SK-N-SH treated with all-trans-retinoic acid at 6 μM for 48 hours (cell line): ENCODE measurements around the gene KIF1C.

Experiments used
- ATAC-seq: fragments of 200-7000 bp; cut with Tn5 transposase; 3 replicates; pipeline ENCODE4 v1.9.1; 2020; ENCODE audit warnings: mild to moderate bottlenecking, moderate library complexity
- ARNTL ChIP-seq: fragments of 450-650 bp; formaldehyde crosslinking; IDR thresholded peaks from 2 replicates; pipeline ENCODE4 v1.5.0; 2020; ENCODE audit warnings: low read depth, mild to moderate bottlenecking, moderate library complexity, borderline replicate concordance
- BACH2 ChIP-seq: fragments of 250-450 bp; sonication (Bioruptor Pico); IDR thresholded peaks from 2 replicates; pipeline ENCODE4 v1.9.0; 2021; ENCODE audit warnings: mild to moderate bottlenecking, borderline replicate concordance
- CREB5 ChIP-seq: fragments of 250-450 bp; sonication (Bioruptor Pico); IDR thresholded peaks from 2 replicates; pipeline ENCODE4 v1.5.1; 2020; ENCODE audit warnings: low read depth, mild to moderate bottlenecking, moderate library complexity
- CSRNP3 ChIP-seq: fragments of 250-450 bp; sonication (Bioruptor Pico); IDR thresholded peaks from 2 replicates; pipeline ENCODE4 v1.5.1; 2021; ENCODE audit warnings: mild to moderate bottlenecking, moderate library complexity
- ESRRG ChIP-seq: fragments of 250-450 bp; sonication (Bioruptor Pico); IDR thresholded peaks from 2 replicates; pipeline ENCODE4 v1.6.1; 2021; ENCODE audit warnings: mild to moderate bottlenecking
- ISL1 ChIP-seq: fragments of 250-450 bp; sonication (Bioruptor Pico); IDR thresholded peaks from 2 replicates; pipeline ENCODE4 v2.1.2; 2022; ENCODE audit warnings: mild to moderate bottlenecking, moderate library complexity
- OSR1 ChIP-seq: fragments of 250-450 bp; sonication (Bioruptor Pico); IDR thresholded peaks from 2 replicates; pipeline ENCODE4 v1.8.0; 2022; ENCODE audit warnings: moderate library complexity, mild to moderate bottlenecking, inconsistent platforms
- PATZ1 ChIP-seq: fragments of 250-450 bp; sonication (Bioruptor Pico); IDR thresholded peaks from 2 replicates; pipeline ENCODE4 v1.8.0; 2020; ENCODE audit warnings: mild to moderate bottlenecking, moderate library complexity, borderline replicate concordance
- POU6F1 ChIP-seq: fragments of 250-450 bp; sonication (Bioruptor Pico); IDR thresholded peaks from 2 replicates; pipeline ENCODE4 v1.8.0; 2021; ENCODE audit warnings: low read depth, mild to moderate bottlenecking, moderate library complexity, borderline replicate concordance
- RARB ChIP-seq: fragments of 250-450 bp; sonication (Bioruptor Pico); IDR thresholded peaks from 2 replicates; pipeline ENCODE4 v1.8.0; 2021; ENCODE audit warnings: mild to moderate bottlenecking, moderate library complexity
- SNAI2 ChIP-seq: fragments of 250-450 bp; sonication (Bioruptor Pico); IDR thresholded peaks from 2 replicates; pipeline ENCODE4 v1.5.0; 2020; ENCODE audit warnings: mild to moderate bottlenecking, moderate library complexity
- TCF4 ChIP-seq: fragments of 250-450 bp; sonication (Bioruptor Pico); IDR thresholded peaks from 2 replicates; pipeline ENCODE4 v1.8.0; 2021; ENCODE audit warnings: mild to moderate bottlenecking, moderate library complexity, borderline replicate concordance
- TOX ChIP-seq: fragments of 250-450 bp; sonication (Bioruptor Pico); IDR thresholded peaks from 2 replicates; pipeline ENCODE4 v1.8.0; 2021; ENCODE audit warnings: mild to moderate bottlenecking, moderate library complexity, borderline replicate concordance
- TSHZ2 ChIP-seq: fragments of 250-450 bp; sonication (Bioruptor Pico); IDR thresholded peaks from 2 replicates; pipeline ENCODE4 v1.5.0; 2020; ENCODE audit warnings: mild to moderate bottlenecking, moderate library complexity
- ZC3H10 ChIP-seq: fragments of 250-450 bp; sonication (Bioruptor Pico); IDR thresholded peaks from 2 replicates; pipeline ENCODE4 v1.5.1; 2021; ENCODE audit warnings: mild to moderate bottlenecking, moderate library complexity
- ZFP3 ChIP-seq: fragments of 250-450 bp; sonication (Bioruptor Pico); IDR thresholded peaks from 2 replicates; pipeline ENCODE4 v1.5.0; 2020; ENCODE audit warnings: mild to moderate bottlenecking, moderate library complexity
- ZFP30 ChIP-seq: fragments of 450-650 bp; formaldehyde crosslinking; IDR thresholded peaks from 2 replicates; pipeline ENCODE4 v1.5.0; 2022; ENCODE audit warnings: mild to moderate bottlenecking, moderate library complexity
- ZNF565 ChIP-seq: fragments of 450-650 bp; formaldehyde crosslinking; conservative IDR thresholded peaks from 2 replicates; pipeline ENCODE4 v1.5.0; 2020; ENCODE audit warnings: low read depth, mild to moderate bottlenecking, moderate library complexity
- ZNF70 ChIP-seq: fragments of 450-650 bp; formaldehyde crosslinking; IDR thresholded peaks from 2 replicates; pipeline ENCODE4 v1.5.0; 2020; ENCODE audit warnings: mild to moderate bottlenecking, moderate library complexity
- ZNF8 ChIP-seq: fragments of 450-650 bp; formaldehyde crosslinking; IDR thresholded peaks from 2 replicates; pipeline ENCODE4 v1.5.0; 2020; ENCODE audit warnings: mild to moderate bottlenecking, moderate library complexity

KIF1C gene

GRCh38 chr17:5002121-5002788, 4.5 kb downstream of the KIF1C start:
- no peak for TF ChIP-seq BACH2 (CRISPR knock-in tag)
- TF ChIP-seq ZNF565 (CRISPR knock-in tag), result no peak
- no peak for TF ChIP-seq ZNF8
- TF ChIP-seq TCF4 (CRISPR knock-in tag), result no peak
- TF ChIP-seq ESRRG (CRISPR knock-in tag), result no peak
- no peak for TF ChIP-seq CSRNP3 (CRISPR knock-in tag)
- TF ChIP-seq OSR1 (CRISPR knock-in tag), result no peak
- TF ChIP-seq, all 23 proteins: peak for 0
- ATAC-seq, result no peak

- ATAC-seq, result no peak
Observed at GRCh38 chr17:5003214-5003867, 5.6 kb downstream of the KIF1C start.

More at GRCh38 chr17:5003214-5003867, 5.6 kb downstream of the KIF1C start:
- no peak for TF ChIP-seq TSHZ2 (CRISPR knock-in tag)
- TF ChIP-seq TOX (CRISPR knock-in tag), result no peak
- no peak for TF ChIP-seq ZNF70 (CRISPR knock-in tag)
- TF ChIP-seq SNAI2 (CRISPR knock-in tag), result no peak
- no peak for TF ChIP-seq ZNF565 (CRISPR knock-in tag)
- no peak for TF ChIP-seq PATZ1
- no peak for TF ChIP-seq BACH2 (CRISPR knock-in tag)
- no peak for TF ChIP-seq ESRRG (CRISPR knock-in tag)
- no peak for TF ChIP-seq TCF4 (CRISPR knock-in tag)
- TF ChIP-seq ARNTL, result no peak
- no peak for TF ChIP-seq POU6F1 (CRISPR knock-in tag)
- no peak for TF ChIP-seq CREB5 (CRISPR knock-in tag)
- no peak for TF ChIP-seq RARB (CRISPR knock-in tag)
- TF ChIP-seq ZFP30 (CRISPR knock-in tag), result no peak
- no peak for TF ChIP-seq ZFP3 (CRISPR knock-in tag)
- TF ChIP-seq ZC3H10 (CRISPR knock-in tag), result no peak
- no peak for TF ChIP-seq CSRNP3 (CRISPR knock-in tag)
- no peak for TF ChIP-seq ISL1
- TF ChIP-seq ZNF8, result no peak
